KOPT-K1 (cell line): ENCODE results near the gene CD1B.
A peak's percentile ranks its signal among the peaks of the same experiment; 100 is the strongest.
"Not testable (repeated sequence)": the region's sequence is repeated elsewhere in the genome, so short reads cannot be mapped to it uniquely, and the experiment has no call there.

Experiments
- H3K27ac ChIP-seq: fragments of 200-600 bp; sonication (generic); 2 replicates; pipeline ENCODE4 v1.5.1; 2016; ENCODE audit warnings: antibody characterized with exemption, mild to moderate bottlenecking, low read depth, low read length; ENCODE audit not compliant: poor library complexity, severe bottlenecking
- H3K36me3 ChIP-seq: fragments of 200-600 bp; sonication (generic); 2 replicates; pipeline ENCODE4 v1.5.1; 2017; ENCODE audit warnings: antibody characterized with exemption, mild to moderate bottlenecking, low read length, moderate library complexity; ENCODE audit not compliant: insufficient read depth
- H3K9me3 ChIP-seq: fragments of 200-600 bp; sonication (generic); 2 replicates; pipeline ENCODE4 v1.5.1; 2017; ENCODE audit warnings: antibody characterized with exemption, low read length, mild to moderate bottlenecking; ENCODE audit not compliant: insufficient read depth, poor library complexity, severe bottlenecking

The CD1B gene

DNA sequence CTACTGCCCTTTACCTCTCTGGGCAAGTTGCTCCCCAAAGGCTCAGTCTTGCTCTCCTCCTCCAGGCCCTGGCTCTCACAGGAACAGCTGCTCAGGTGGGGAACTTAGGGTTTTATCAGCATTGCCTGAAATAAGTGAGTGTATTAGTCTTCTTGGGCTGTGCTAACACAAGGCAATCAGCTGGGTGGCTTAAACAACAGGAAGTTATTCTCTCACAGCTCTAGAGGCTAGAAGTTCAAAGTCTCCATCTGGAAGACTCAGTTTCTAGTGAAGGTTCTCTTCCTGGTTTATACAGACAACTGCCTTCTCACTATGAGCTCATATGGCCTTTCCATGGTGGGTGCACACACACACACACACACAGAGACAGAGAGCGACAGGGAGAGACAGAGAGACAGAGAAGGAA, 44.4 kb downstream of the CD1B start:
- peak overlapping the region; percentile 89 for H3K27ac ChIP-seq
- no peaks in the 10 kb centered on the region; the same call in 1 of the 2 replicates for H3K36me3 ChIP-seq

DNA sequence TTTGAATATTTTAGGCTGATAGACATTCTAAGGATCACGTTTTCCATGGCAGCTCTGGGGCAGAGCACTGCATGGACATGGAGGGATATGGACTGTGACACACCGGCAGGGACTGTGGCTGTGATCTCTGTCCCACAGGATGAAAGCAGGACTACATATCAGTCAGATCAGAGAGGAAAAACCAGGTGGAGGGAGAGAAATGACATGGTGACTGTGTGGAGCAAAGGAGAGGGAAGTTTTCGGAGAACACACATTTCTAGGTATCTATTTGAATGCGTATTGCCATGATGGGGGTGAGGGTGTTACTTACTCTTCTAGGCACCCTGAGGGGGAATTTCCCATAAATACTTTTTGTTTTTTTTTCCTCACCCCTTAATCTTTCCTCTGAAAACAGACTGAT, 44.8 kb downstream of the CD1B start:
- Histone ChIP-seq H3K27ac (peak overlapping the region; percentile 89), H3K9me3 (peaks cover under 1% of the 10 kb centered on the region), H3K36me3 (no peaks in the 10 kb centered on the region)

More for the DNA sequence above, 44.4 kb downstream of the CD1B start:
- no peaks in the 10 kb centered on the region for H3K9me3 ChIP-seq

DNA sequence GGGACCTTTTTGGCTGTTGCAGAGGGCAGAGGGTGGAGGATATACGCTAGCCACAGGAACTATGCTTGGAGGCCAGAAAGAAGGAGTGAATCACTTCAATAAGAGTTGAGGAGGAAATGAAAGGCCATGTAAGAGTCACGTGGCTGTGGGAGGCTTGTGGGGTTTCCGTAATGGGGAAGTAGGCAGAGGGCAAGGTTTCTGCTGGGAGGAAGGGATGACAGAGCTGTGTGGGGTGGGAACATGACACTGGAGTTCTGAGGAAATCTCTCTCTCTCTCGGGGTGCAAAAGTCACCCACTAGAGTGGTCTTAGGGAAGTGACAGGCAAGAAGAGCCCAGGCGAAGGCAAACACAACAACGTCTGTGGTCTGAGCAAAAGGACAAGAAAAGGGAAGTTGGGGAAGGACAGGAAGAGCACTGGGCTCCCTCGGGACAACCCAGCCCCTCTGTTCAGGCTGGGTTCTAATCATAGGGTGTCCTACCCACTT, 45.5 kb downstream of the CD1B start:
- peak overlapping the region; percentile 89 for H3K27ac ChIP-seq
- H3K36me3 ChIP-seq, result no peaks in the 10 kb centered on the region
- H3K9me3 ChIP-seq, result peaks cover 7% of the 10 kb centered on the region

DNA sequence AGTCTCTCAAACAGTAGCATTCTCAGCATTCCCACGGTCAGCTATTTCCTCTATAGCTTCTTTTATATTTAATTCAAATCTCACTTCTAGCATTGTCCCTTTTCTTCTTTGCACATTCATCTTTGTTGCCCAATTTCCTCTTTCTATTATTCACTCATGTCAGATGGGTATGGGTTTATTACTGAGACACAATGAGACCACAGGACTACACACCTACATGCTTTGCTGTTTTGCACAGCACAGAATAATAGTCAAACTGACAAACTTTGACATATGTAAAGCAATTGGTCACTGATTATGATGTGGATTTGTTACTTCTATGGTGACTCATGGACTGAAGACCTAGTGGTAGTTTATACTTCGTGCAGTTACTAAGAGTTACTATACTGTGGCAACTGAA, 47.4 kb downstream of the CD1B start:
- Histone ChIP-seq H3K27ac (peak overlapping the region; percentile 89), H3K36me3 (no peaks in the 10 kb centered on the region), H3K9me3 (peaks cover 24% of the 10 kb centered on the region)

DNA sequence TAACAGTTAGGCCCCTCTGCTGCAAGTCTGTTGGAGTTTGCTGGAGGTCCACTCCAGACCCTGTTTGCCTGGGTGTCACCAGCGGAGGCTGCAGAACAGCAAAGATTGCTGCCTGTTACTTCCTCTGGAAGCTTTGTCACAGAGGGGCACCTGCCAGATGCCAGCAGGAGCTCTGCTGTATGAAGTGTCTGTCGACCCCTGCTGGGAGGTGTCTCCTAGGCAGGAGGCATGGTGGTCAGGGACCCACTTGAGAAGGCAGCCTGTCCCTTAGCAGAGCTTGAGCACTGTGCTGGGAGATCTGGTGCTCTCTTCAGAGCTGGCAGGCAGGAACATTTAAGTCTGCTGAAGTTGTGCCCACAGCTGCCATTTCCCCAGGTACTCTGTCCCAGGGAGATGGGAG, 48.9 kb downstream of the CD1B start:
- peak overlapping the region; percentile 89 for H3K27ac ChIP-seq
- H3K36me3 ChIP-seq, result not testable (repeated sequence)
- peaks cover 25% of the 10 kb centered on the region for H3K9me3 ChIP-seq
